Inferior parietal cortex (tissue), 1 donor: Measurements from ENCODE around the gene TTC38.
"Not testable (repeated sequence)": the region's sequence is repeated elsewhere in the genome, so short reads cannot be mapped to it uniquely, and the experiment has no call there.

Source experiments
- DNase-seq: peaks from one replicate; pipeline ENCODE4 v3.0.0-alpha.2; 2016; ENCODE audit errors: extremely low spot score

TTC38 gene

DNA sequence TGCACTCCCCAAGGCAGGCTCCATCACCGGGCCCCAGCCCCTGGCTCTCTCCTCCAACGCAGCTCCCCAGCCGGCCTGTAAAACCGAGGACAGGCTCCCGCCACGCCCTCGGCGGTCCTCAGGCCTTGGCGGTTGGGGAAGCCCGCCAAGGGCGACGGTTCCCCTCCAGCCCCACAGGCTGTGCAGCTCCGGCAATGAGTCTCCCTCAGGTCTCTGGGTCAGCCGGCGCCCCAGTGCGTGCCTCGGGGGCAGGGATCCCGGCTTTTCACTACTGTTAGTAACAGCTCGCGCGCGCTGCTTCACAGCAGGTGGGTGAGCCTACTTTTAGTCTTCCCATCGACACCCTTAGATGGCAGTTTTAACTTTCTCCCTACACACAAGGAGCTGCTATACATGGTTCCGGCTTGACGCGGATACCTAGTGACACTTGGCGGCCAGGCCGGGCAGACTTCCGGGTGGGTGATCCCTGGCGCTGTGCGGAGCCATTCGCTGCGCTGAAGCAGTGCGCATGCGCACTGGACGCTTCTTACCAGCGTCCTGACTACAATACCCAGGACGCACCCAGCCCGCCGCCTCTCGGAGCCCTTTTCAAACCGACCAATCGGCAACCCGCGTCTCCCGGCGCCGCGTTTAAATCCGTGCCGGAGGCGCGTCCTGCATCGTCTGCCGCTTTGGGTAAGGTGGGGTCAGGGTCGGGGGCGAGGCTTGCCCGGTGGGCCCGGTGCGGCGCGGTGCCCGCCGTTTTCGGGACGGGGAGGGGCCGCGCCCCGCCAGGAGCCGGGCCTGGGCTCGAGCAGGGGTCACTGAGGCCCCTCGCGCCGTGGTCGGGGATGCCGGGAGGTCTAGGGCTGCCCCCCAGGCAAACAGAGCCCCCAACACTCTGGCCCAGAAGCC, 28.7 kb downstream of the TTC38 start, which contains the start of gene GTSE1:
Gene GTSE1, plus strand, starts transcription at position 614 of the 894 bp plus-strand sequence. CDS start 531 bp downstream, outside the sequence.
- peak; percentile 96 for DNase-seq

DNA sequence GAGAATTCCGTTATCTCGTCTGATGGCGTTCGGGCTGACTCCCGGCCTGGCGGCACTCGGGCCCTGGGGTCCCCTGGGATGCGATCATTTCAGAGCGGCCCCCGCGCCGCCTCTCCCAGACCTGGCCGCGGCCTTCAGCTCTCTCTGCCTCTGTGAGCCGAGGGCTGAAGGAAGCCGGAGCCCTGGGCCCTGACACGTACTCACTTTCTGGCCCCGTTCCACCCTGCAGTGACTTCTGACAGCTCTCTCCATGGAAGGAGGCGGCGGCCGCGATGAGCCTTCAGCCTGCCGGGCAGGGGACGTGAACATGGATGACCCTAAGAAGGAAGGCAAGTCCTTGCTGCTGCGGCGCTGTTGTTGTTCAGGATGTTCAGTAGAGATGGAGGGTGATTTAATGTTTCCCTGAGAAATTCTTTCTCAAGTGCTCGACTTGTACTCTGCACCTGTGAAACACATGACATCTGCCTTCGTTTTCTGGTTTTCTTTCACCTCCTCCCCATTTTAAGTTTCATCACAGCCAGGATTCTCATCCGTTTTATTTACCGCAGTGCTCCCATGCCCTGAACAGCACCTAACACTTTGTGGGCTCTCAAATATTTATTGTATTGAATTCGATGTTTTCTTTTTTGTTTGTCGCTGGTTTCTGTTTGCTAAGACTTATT, 29.5 kb downstream of the TTC38 start:
- no peak for DNase-seq

DNA sequence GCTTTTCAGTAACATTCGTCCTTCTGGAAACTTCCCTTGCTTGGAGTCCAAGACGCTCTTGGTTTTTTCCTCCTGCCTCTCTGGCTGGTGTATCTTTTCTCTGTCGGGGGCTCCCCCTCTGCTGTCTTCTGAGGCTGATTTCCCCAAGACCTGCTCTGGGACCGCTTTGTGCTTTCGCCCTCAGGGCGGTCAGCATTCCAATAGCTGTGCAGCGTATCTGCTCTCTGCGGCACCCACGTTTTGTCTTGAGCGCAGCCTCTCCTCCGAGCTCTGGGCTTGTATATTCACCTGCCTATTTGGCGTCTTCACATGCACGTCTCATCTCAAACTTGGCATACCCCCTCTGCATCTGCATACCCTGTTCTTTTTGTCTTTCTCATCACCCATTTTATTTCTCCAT, 31.3 kb downstream of the TTC38 start:
- DNase-seq, result no peak

DNA sequence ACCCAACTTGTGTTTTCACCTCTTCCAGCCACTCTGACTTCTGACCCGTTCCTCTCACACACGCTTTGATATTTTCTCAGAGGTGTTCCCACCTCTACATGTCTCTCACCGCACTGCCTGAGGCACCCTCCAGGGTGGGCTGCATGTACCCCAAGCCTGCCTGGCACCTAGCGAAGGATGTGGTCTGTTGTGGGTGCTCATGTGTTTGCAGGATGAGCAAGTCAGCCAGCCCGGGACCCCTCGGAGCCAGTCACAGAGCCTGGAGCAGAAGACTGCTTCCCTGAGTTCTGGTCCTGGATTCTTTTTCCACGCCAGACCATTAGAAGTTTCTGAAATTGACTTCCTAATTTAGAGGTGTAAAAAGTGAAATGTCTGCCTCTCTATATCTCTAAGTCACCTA, 32.7 kb downstream of the TTC38 start:
- no peak for DNase-seq

DNA sequence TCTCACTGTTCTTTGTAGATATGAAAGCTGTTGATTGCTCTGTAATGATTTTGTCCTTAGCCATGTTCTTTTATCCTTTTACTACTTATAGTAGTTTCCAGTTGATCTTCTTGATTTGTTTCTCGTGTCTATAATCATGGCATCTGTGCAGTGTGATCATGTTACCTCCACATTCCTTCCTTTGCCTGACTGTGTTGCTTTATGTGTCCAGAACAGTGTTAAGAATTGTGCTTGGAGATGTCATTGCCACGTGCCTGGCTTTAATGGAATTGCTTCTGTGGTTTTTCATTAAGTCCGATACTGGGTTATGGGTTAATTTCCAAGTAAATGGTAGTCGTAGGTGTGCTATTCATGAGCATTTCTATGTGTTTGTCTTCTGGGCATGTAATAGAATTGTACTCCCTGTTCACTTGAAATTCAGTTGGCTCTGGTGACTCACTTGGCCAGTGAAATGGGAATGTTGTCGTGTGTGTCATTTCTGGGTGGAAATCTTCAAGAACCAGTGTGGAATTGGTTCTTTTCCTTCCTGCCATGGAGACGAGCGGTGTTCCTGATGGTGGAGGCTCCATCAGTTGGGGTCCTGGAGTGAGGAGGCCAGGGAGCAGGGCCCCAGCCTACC, 35.6 kb downstream of the TTC38 start:
- DNase-seq, result no peak

DNA sequence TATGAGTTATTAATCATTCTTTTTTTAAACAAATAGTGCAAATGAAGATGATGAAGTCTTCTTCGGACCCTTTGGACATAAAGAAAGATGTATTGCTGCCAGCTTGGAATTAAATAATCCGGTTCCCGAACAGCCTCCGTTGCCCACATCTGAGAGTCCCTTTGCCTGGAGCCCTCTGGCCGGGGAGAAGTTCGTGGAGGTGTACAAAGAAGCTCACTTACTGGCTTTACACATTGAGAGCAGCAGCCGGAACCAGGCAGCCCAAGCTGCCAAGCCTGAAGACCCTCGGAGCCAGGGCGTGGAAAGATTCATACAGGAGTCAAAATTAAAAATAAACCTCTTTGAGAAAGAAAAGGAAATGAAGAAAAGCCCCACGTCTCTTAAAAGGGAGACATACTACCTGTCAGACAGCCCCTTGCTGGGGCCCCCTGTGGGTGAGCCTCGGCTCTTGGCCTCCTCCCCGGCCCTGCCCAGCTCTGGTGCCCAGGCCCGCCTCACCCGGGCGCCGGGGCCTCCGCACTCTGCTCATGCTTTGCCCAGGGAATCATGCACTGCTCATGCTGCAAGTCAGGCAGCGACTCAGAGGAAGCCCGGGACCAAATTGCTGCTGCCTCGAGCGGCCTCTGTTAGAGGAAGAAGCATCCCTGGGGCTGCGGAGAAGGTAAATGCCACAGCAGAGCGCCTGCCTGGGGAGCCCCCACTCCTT, 40.6 kb downstream of the TTC38 start:
- no peak for DNase-seq

DNA sequence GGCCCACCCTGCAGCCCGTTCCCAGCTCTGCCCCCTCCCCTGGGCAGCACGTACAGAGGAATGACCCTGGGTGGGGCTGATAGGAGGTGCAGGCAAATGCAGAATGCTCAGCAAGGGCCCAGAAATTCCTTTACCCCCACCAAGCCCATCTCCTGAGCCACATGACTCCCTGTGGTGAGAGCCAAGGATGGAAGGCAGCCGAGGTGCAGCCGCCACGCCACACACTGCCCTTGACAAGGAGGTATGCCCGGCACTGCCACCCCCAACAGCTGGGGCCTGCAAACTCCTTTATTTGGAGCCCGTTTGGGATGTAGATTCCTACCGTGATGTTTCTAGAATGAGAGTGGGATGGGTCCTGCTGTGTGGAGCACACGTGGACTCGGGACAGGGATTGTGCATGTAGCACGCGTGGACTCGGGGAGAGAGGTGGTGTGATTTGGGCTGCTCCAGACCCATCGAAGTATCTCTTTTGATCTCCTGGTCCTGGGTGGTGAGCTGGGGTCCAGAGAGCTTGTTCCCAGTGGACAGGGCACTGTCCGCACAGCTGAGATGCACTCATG, 41.8 kb downstream of the TTC38 start:
- no peak for DNase-seq

DNA sequence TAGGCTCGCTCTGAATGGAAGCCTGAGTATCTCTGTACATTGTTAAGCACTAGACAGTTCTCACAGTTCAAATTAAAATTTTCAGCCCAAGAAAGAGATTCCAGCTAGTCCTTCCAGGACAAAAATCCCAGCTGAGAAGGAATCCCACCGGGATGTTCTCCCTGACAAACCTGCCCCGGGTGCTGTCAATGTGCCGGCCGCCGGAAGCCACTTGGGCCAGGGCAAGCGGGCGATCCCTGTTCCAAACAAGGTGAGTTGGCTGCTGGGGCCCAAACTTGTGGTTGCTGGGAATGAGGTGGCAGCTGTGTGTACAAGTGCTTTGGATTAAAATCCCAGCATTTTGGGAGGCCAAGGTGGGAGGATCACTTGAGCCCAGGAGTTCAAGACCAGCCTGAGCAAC, 44.2 kb downstream of the TTC38 start:
- DNase-seq, result no peak

DNA sequence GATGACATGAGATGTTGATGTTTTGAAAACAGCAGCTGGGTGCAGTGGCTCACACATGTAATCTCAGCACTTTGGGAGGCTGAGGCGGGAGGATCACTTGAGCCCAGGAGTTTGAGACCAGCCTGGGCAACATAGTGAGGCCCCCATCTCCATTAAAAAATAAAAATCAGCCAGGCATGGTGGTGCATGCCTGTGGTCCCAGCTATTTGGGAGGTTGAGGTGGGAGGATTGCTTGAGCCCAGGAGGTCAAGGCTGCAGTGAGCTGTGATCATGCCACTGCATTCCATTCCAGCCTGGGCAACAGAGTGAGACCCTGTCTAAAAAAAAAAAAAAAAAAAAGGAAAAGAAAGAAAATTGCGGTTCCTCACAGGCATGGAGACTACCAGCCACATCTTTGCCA, 45.0 kb downstream of the TTC38 start:
- DNase-seq, result not testable (repeated sequence)

DNA sequence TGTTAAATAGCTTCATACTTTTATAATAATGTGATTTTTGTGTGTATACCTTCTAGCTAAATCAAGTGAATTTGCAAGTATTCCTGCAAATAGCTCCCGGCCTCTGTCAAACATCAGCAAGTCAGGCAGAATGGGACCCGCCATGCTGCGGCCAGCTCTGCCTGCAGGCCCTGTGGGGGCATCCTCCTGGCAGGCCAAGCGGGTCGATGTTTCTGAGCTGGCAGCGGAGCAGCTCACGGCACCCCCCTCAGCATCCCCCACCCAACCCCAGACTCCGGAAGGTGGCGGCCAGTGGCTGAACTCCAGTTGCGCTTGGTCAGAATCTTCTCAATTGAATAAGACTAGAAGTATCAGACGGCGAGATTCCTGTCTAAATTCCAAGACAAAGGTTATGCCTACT, 48.2 kb downstream of the TTC38 start:
- DNase-seq, result no peak

DNA sequence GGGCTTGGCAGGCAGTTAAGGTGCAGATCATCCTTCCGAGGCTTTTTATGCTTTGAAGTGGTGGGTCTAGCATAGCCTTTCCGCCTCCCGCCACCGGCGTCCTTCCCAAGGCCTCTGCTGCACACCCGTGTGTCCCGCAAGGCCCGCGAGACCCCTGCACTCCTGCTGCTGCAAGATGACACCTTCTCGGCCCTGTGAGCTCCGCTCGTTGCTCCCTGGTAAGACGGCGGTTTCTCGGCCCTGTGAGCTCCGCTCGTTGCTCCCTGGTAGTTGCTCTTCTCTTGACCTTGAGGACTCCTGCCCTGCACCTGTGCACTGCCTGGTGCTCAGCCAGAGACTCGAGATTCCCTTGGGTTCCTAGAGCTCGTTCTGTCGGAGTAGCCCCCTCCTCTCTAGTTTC, 49.8 kb downstream of the TTC38 start:
- DNase-seq, result no peak

DNA sequence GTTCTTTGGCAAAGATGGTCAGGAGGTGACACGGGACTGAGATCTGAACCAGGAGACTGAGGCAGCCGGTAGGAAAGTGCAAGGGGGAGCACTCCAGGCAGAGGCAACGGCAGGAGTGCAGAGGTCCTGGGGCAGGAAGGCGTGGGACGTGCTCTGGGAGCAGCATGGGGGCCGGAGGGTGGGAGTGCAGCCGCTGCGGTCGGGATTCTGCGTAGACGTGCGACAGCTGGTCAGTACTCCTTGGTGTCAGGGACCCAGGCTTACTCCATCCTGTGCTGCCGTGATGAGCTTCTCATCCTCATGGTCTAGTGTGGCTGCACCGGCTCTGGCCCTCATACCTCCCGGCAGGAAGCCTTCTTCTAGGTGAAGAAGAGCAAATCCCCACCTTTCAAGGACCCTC, 50.8 kb downstream of the TTC38 start:
- no peak for DNase-seq

DNA sequence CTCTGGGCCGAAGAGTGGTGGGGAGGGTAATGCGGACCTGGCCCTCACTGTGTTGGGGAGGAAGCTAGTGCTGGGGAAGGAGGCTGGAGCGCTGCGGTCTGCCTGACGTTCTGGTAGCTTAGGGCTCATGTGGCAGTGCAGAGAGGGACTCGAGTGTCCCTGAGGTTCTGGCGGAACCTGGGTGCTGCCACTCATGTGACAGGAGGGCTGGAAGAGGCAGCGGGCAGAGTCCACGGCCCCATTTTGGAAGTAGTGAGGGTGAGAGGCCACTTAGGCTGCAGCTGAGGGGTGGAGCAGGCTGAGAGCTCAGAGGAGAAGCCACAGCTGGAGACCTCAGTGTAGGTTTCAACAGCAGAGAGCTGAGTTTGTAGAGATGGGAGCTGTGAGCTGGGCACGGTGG, 51.5 kb downstream of the TTC38 start:
- DNase-seq, result no peak

DNA sequence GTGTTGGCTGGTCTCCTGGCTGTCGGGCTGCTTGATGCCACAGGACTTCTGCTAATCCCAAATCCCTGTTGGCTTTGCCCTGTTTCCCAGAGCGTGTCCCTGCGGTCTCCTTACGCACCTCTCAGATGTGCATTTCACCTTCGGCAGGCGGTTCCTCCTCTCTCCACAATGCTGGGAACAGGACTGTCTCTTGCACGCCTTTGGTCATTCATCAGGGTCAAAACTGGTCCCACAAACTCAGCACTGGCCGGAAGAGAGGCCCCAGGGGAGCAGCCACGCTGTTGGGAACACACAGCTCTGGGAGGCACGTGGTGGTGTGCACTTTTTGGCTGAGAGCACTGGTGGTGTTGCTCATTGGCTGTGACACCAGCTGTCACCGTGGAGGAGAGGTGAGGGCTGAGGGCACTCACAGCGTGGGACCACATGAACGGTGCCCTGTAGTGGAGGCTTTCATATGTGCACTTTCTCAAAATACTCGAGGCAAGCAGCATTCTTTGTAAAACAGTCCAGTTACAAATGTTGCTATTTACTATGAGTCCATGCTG, 52.4 kb downstream of the TTC38 start:
- no peak for DNase-seq

DNA sequence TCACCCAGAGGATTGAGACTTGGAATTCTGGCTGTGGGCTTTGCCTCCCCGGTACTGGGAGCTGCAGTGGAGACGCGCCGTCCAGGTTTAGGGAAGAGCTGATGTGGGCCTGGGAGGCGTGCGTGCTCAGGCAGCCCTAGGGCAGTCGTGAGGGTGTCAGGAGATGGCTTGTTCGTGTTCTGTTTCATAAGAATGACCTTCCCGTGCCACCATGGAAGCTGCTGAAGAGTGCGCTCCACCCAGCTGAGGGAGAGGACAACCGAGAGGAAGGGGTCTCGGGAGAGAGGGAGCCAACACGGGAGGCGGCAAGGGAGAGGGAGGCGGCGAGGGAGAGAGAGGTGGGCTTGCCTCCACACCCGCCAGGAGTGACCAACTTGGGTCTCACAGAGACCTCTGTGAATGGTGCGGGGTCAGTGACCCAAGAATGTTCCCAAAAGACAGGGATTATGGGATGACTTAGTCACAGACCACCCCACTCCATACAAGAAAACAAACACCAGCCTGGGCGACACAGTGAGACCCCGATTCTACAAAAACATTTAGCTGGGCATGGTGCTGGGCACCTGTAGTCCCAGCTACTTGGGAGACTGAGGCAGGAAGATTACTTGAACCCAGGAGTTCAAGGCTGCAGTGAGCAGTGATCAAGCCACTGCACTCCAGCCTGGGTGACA, 53.0 kb downstream of the TTC38 start:
- no peak for DNase-seq

DNA sequence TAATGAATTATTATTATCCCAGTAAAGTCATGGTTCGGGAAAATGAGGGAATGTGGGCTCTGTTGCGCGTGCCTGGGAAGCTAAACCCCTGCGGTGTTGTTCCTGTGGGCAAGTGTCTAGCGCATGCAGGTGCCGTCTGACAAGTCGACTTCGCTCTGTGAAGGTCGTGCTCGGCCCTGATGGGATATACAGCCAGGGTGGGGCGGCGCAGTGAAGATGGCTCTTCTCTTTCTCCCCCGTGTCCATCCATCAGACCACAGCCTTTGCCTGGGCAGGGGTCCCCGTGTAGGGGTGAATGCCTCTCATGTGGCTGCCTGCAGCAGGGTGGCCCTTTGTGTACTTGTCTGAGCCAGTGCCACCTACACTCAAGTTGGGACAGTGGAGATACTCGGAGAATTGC, 54.9 kb downstream of the TTC38 start:
- no peak for DNase-seq

DNA sequence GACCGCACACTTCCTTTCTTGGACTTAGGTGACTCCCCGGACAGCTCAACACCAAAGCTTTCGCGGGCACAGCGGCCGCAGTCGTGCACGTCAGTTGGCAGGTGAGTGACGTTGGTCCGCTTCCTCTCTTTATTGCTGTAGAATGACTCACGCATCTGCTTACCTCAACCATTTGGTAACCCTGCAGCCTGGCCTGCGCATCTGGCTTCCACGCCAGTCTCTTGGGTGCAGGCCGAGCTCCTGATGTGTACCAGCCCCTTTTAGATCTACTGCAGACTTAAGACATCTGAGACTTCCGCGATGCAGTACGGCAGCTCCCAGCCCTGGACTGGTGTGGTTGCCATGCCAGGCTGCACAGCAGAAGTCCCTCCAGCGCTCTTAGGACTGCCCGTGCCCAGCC, 55.4 kb downstream of the TTC38 start:
- no peak for DNase-seq

DNA sequence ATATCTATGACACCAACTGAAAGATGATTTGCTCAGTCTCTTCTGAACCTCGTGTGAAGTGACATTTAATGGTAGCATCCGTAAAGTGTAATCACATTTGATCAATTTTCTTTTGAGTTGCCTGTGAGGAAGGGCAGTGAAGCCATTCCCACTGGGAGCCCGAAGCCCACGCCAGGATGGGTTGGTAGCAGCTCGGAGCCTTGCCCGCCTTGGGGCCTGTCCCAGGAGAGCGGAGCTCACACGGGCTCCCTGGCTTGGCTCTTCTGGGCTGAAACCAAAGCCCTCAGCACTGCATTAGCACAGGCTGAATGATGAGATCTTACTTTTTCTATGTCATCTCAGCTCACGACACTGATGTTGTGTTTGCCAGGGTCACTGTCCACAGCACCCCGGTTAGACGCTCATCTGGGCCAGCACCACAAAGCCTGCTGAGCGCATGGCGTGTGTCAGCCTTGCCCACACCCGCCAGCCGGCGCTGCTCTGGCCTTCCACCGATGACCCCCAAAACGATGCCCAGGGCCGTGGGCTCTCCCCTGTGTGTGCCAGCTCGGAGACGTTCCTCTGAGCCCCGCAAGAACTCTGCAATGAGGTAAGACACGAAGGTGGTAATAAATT, 58.4 kb downstream of the TTC38 start:
- DNase-seq, result no peak

DNA sequence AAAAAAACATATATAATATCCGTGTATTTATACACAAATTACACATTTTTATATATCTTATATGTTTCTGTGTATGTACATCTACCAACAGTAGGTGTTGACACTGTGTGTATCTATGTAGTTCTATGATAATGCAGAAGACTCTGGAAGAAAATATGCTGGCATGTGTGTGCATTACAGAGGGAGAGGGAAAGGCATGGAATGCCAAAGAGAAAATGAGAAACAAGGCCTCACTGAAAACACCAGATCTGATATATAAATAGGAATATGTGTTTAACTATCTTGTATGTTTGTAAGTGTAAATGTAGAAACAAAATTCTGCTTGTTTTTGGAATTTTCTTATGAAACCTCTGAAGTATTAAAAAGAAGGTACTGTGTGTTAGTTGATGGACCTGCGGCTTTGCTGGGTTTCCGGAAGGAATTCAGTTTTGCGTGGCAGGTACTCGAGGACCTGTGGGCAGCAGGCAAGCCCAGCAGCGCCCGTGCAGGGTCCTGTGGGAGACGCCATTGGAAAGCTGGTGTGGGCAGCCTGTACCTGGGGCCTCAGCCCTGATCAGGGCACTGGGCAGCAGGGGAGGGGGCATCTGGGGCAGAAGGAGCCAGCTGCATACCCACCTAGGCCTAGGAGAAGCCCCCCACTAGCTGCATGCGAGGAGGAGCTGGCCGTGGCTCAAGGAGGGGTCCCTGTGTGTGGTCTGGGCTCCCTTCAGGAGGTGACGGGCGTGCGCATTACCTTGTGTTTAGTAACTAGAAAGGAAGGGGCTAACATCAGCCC, 60.1 kb downstream of the TTC38 start:
- no peak for DNase-seq

DNA sequence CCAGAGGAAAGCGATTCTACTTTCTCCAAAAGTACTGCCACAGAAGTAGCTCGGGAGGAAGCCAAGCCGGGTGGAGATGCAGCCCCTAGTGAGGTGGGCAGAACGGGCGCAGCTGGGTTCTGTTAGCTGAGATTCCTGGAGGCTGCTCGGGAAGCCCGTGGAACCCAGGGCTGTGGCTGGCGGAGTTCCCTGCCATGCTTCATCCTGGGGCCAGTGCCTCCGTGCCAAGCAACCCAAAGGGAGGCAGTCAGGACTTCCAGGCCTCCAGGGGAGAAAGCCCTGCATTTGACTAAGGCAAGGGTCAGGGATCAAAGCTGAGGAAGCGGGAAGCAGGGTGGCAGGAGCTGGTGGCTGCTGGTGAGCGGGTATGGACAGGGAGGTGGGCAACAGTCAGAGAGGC, 61.0 kb downstream of the TTC38 start:
- DNase-seq, result no peak
